PFSK-1 (cell line): ENCODE measurements around the gene TMEM151A.

Experiments used
- POLR2AphosphoS5 ChIP-seq: IDR thresholded peaks from 2 replicates; pipeline ENCODE4 v1.6.1; 2012; ENCODE audit warnings: low read depth, mild to moderate bottlenecking, control low read depth, low read length, moderate library complexity
- REST ChIP-seq, 2 experiments: IDR thresholded peaks; 2 replicates each; pipeline versions ENCODE4 v1.6.1 to v1.8.0; 2011 to 2012; ENCODE audit warnings: low read depth in 2 of 2, low read length in 2 of 2, control low read depth in 1 of 2, inconsistent platforms in 1 of 2, mild to moderate bottlenecking in 1 of 2, moderate library complexity in 1 of 2; ENCODE audit not compliant: insufficient read depth in 1 of 2

- TF ChIP-seq POLR2AphosphoS5, result no peak
- no peak for TF ChIP-seq REST (IDR thresholded peaks at IDR 0.05; ENCODE audit: insufficient read depth in 1 of 2, low read depth in 2 of 2, low read length in 2 of 2)
These were observed 31.7 kb upstream of the TMEM151A start for GRCh38 chr11:66259956-66260355.
